Thoracic aorta (tissue), 2 donors: ENCODE data around the gene EXOSC5. TPM values are rescaled to one million over a fixed set of nuclear protein-coding genes. Genes with fewer than 3 reads are reported as not detected.

ENCODE experiments used
- ATAC-seq: fragments of 150-250 bp; one replicate; pipeline ENCODE4 v1.8.0; 2017; ENCODE audit warnings: low read depth; ENCODE audit not compliant: insufficient number of reproducible peaks, low FRiP score
- DNase-seq: peaks from one replicate; pipeline ENCODE4 v3.0.0-alpha.2; 2020; ENCODE audit warnings: low spot score
- H3K27ac ChIP-seq, 2 donors: fragments of 200-600 bp; sonication (generic); 1 replicate in 1 of 2; 2 replicates in 1 of 2; pipeline ENCODE4 v1.5.1; 2016; ENCODE audit warnings: mild to moderate bottlenecking in 2 of 2, moderate library complexity in 2 of 2
- H3K27me3 ChIP-seq: fragments of 200-600 bp; sonication (generic); replicated peaks from 2 replicates; pipeline ENCODE4 v1.6.0; 2016; ENCODE audit warnings: mild to moderate bottlenecking; ENCODE audit not compliant: insufficient read depth
- H3K36me3 ChIP-seq: fragments of 200-600 bp; sonication (generic); one replicate; pipeline ENCODE4 v1.5.1; 2016
- H3K4me1 ChIP-seq, 2 donors: fragments of 200-600 bp; sonication (generic); 1 replicate in 1 of 2; 2 replicates in 1 of 2; pipeline versions ENCODE4 v1.5.1 to v1.6.0; 2016; ENCODE audit warnings: low read depth in 2 of 2, mild to moderate bottlenecking in 1 of 2; ENCODE audit not compliant: control insufficient read depth in 1 of 2
- H3K4me3 ChIP-seq: fragments of 200-600 bp; sonication (generic); 2 replicates; pipeline ENCODE4 v1.5.1; 2016; ENCODE audit warnings: mild to moderate bottlenecking
- H3K9me3 ChIP-seq: fragments of 200-600 bp; sonication (generic); 2 replicates; pipeline ENCODE4 v1.5.1; 2016
- total RNA-seq, 2 donors: library from RNA; depleted of rRNA; stranded (reverse); fragments of >200 nt; gene quantifications; one replicate each; pipeline versions ENCODE4 v1.1.0 to v1.2.3, GENCODE V29; 2016
- TF ChIP-seq, protein P1 (sequence below): fragments of 200-600 bp; sonication (generic); IDR thresholded peaks from one replicate; pipeline ENCODE4 v1.5.1; 2019; ENCODE audit warnings: antibody characterized with exemption

EXOSC5 gene
- total RNA-seq, 2 donors from 2014 or later: 7.1 to 16.9 TPM

DNA sequence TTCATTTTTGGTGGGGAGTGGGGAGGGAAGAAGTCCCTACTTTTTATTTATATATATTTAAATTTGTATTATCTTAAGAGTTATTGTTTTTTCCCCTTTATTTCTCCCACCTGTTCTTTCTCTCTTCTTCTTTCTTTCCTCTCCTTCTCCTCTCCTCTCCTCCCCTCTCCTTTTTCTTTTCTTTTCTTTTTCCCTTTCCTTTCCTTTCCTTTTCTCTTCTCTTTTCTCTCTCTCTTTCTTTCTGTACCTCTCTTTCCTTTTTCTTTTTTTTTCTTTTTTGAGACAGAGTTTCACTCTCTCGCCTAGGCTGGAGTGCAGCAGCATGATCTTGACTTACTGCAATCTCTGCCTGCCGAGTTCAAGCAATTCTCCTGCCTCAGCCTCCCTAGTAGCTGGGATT lies 2.4 kb upstream of the EXOSC5 start:
- Histone ChIP-seq H3K9me3 (no peaks in the 10 kb centered on the region), H3K27me3 (no peaks in the 10 kb centered on the region), H3K4me3 (no peak overlapping the region), H3K27ac (no peak overlapping the region), H3K36me3 (no peaks in the 10 kb centered on the region), H3K4me1 (peaks cover 13 to 17% of the 10 kb centered on the region in 2 donors)
- no peak for DNase-seq
- no peak for ATAC-seq
- TF ChIP-seq, protein P1, sequence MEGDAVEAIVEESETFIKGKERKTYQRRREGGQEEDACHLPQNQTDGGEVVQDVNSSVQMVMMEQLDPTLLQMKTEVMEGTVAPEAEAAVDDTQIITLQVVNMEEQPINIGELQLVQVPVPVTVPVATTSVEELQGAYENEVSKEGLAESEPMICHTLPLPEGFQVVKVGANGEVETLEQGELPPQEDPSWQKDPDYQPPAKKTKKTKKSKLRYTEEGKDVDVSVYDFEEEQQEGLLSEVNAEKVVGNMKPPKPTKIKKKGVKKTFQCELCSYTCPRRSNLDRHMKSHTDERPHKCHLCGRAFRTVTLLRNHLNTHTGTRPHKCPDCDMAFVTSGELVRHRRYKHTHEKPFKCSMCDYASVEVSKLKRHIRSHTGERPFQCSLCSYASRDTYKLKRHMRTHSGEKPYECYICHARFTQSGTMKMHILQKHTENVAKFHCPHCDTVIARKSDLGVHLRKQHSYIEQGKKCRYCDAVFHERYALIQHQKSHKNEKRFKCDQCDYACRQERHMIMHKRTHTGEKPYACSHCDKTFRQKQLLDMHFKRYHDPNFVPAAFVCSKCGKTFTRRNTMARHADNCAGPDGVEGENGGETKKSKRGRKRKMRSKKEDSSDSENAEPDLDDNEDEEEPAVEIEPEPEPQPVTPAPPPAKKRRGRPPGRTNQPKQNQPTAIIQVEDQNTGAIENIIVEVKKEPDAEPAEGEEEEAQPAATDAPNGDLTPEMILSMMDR: no peak

DNA sequence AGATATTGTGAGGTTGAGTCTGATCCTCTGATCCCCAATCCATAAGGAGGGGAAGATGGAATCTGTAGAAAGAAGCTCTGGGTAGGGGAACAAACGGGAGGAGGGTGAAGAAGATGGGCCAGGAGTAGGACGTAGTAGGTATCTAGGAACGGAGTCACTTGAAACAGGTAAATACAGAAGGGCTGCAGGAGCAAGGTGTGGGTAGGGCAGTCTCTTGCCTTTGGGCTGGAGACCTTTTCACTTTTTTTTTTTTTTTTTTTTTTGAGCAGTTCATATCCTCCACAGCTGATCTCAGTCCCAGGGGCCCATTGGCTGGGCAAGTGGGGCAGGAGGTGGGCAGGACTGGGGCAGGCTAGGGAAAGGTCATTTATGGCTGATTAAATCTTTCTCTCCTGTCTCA lies 1.9 kb upstream of the EXOSC5 start:
- Histone ChIP-seq H3K9me3 (no peaks in the 10 kb centered on the region), H3K4me3 (peak overlapping the region; percentile 95), H3K27ac (no peak overlapping the region), H3K36me3 (no peaks in the 10 kb centered on the region), H3K4me1 (peaks cover 13 to 17% of the 10 kb centered on the region in 2 donors), H3K27me3 (no peaks in the 10 kb centered on the region)
- DNase-seq: no peak
- TF ChIP-seq, protein P1: no peak
- ATAC-seq: no peak

DNA sequence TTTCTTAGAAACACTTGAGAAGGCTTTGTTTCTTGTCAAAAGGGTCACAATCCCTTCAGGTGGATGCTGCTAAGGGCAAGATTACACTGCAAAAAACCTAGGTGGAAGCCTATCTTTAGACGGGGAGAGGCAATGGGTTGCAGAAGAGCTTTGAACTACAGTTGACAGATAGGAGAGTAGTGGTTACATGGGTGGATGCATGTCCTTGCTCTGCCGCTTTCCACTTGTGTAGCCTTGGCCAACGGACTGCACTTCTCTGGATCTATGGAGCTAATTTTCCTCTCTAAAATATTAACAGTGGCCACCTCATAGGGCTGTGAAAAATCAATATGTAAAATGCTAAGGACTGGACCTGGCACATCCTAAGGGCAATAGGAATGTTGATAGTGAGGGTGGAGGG lies 1.4 kb upstream of the EXOSC5 start:
- H3K4me1 ChIP-seq: peaks cover 13 to 17% of the 10 kb centered on the region in 2 donors
- TF ChIP-seq, protein P1: no peak

DNA sequence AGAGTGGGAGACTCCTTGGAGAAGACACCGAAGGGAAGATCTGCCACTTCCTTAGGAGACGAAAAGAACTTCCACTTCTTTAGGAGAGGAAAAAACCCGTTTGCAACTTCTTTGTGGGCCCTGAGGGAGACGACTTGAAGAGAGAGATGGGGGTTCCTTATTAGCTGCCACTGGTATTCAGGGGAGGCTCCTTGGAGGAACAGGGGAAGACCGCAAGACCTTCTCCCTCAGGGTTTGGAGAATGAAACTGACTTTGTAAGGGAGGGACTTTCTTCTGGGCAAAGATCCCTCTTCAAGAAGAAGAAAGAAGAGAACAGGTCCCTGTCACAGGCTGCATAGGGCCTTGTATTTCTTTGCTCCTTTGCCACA lies 875 bp upstream of the EXOSC5 start:
- Histone ChIP-seq H3K36me3 (no peaks in the 10 kb centered on the region), H3K4me3 (peak overlapping the region; percentile 95), H3K4me1 (peaks cover 13 to 17% of the 10 kb centered on the region in 2 donors), H3K9me3 (no peaks in the 10 kb centered on the region), H3K27me3 (no peaks in the 10 kb centered on the region), H3K27ac (peak overlapping the region; percentile 83 to 92)
- DNase-seq: no peak
- no peak for ATAC-seq
- TF ChIP-seq, protein P1: no peak

More for the DNA sequence above, 1.4 kb upstream of the EXOSC5 start:
- Histone ChIP-seq H3K27ac (peak overlapping the region in 1 of 2 donors; percentile 92), H3K4me3 (peak overlapping the region; percentile 95), H3K36me3 (no peaks in the 10 kb centered on the region), H3K9me3 (no peaks in the 10 kb centered on the region), H3K27me3 (no peaks in the 10 kb centered on the region)
- no peak for DNase-seq
- ATAC-seq: no peak

DNA sequence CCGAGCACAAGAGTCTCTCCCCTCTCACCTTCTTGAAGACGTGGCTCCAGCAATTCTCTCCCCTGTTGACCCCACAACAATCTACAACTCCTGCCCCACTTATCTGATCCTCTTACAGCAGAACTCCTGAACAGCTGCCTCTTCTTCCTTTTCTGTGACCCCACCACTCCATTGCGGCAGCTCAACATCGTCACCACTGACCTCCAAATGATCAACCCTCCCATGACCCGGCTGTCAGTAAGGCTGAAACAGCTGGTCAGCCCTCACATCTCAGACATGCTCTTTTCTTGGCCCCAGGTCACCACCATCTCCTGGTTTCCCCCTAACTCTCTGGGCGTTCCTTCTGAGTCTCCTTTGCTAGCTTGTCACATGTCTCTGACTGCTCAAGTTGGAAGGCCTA lies 1.8 kb downstream of the EXOSC5 start:
- no peak for DNase-seq
- TF ChIP-seq, protein P1: no peak
- no peak overlapping the region for H3K27ac ChIP-seq
- H3K36me3 ChIP-seq: peaks cover 7% of the 10 kb centered on the region
- ATAC-seq: no peak
- H3K9me3 ChIP-seq: no peaks in the 10 kb centered on the region
- no peaks in the 10 kb centered on the region for H3K27me3 ChIP-seq
- H3K4me1 ChIP-seq: peaks cover 13 to 17% of the 10 kb centered on the region in 2 donors
- no peak overlapping the region for H3K4me3 ChIP-seq
